ENCODE measurements around the gene LLCFC1.

Gene LLCFC1

GRCh38 chr7:142910481-142910880, 28.8 kb upstream of the LLCFC1 start:
- DNase-seq, result no peak

- DNase-seq, result no peak
Observed at GRCh38 chr7:142913051-142913450, 26.2 kb upstream of the LLCFC1 start.

- DNase-seq, result no peak
Observed at GRCh38 chr7:142913566-142913965, 25.7 kb upstream of the LLCFC1 start.

- no peak for DNase-seq
Observed at GRCh38 chr7:142914121-142914520, 25.2 kb upstream of the LLCFC1 start.

GRCh38 chr7:142915315-142915714, 24.0 kb upstream of the LLCFC1 start:
- DNase-seq, result no peak

GRCh38 chr7:142916508-142916907, 22.8 kb upstream of the LLCFC1 start:
- no peak for DNase-seq

GRCh38 chr7:142917447-142917846, 21.8 kb upstream of the LLCFC1 start:
- no peak for DNase-seq

GRCh38 chr7:142918901-142919300, 20.4 kb upstream of the LLCFC1 start:
- DNase-seq, result no peak

GRCh38 chr7:142919656-142920055, 19.6 kb upstream of the LLCFC1 start:
- DNase-seq, result no peak

- no peak for DNase-seq
Observed at GRCh38 chr7:142923391-142923790, 15.9 kb upstream of the LLCFC1 start.

- no peak for DNase-seq
Observed at GRCh38 chr7:142925413-142925812, 13.9 kb upstream of the LLCFC1 start.

- DNase-seq, result no peak
Observed at GRCh38 chr7:142927085-142927745, 12.1 kb upstream of the LLCFC1 start.

GRCh38 chr7:142927949-142928348, 11.3 kb upstream of the LLCFC1 start:
- DNase-seq, result no peak

GRCh38 chr7:142930126-142930730, 9.1 kb upstream of the LLCFC1 start:
- no peak for DNase-seq

- no peak for DNase-seq
Observed at GRCh38 chr7:142932386-142933091, 6.7 kb upstream of the LLCFC1 start.

GRCh38 chr7:142933092-142933475, 6.2 kb upstream of the LLCFC1 start:
- DNase-seq, result no peak

GRCh38 chr7:142933624-142934023, 5.7 kb upstream of the LLCFC1 start, which contains the start of gene TRPV5:
TSS of gene TRPV5 (minus strand) at chr7:142933746. CDS start at chr7:142933459, 287 bp downstream.
- DNase-seq, result no peak

GRCh38 chr7:142934056-142934455, 5.2 kb upstream of the LLCFC1 start:
- no peak for DNase-seq

- DNase-seq, result no peak
Observed at GRCh38 chr7:142935941-142936565, 3.2 kb upstream of the LLCFC1 start.

- no peak for DNase-seq
Observed at GRCh38 chr7:142938611-142939010, 673 bp upstream of the LLCFC1 start.

- DNase-seq, result no peak
Observed at GRCh38 chr7:142940966-142941535, 1.8 kb downstream of the LLCFC1 start.

- DNase-seq, result no peak
Observed at GRCh38 chr7:142941541-142941940, 2.3 kb downstream of the LLCFC1 start.

GRCh38 chr7:142942746-142943145, 3.5 kb downstream of the LLCFC1 start:
- no peak for DNase-seq

Measured in hippocampal formation (tissue), 2 donors.